Activated B cell treated with CpG ODN at 0.5 μM for 24 hours (primary cell): ENCODE measurements around the gene S100A4. TPM values are rescaled to one million over a fixed set of nuclear protein-coding genes. Genes with fewer than 3 reads are reported as not detected.
"Not testable (repeated sequence)": the region's sequence is repeated elsewhere in the genome, so short reads cannot be mapped to it uniquely, and the experiment has no call there.

Experiments used
- ATAC-seq: fragments of 200-7000 bp; cut with Tn5 transposase; one replicate; pipeline ENCODE4 v1.10.0; 2021; ENCODE audit warnings: low read depth, mild to moderate bottlenecking, moderate library complexity
- CTCF ChIA-PET: fragments of 350-600 bp; sonication (Branson Sonifier 250); formaldehyde crosslinking; loops from one replicate; lab custom pipeline; 2021; ENCODE audit warnings: antibody characterized with exemption; lab: Charles Lee
- POLR2A ChIA-PET: fragments of 350-600 bp; sonication (Branson Sonifier 250); formaldehyde crosslinking; loops from one replicate; lab custom pipeline; 2021; ENCODE audit warnings: antibody characterized with exemption; lab: Charles Lee
- DNase-seq: peaks from one replicate; pipeline ENCODE4 v3.0.0; 2022
- H3K27ac Mint-ChIP-seq: one replicate; pipeline ENCODE4 v1.8.0; 2020; ENCODE audit warnings: mixed read lengths
- H3K27me3 Mint-ChIP-seq: one replicate; pipeline ENCODE4 v1.8.0; 2021; ENCODE audit warnings: mixed read lengths
- H3K36me3 Mint-ChIP-seq: one replicate; pipeline ENCODE4 v1.8.0; 2021; ENCODE audit warnings: low read depth, mixed read lengths
- H3K4me1 Mint-ChIP-seq: one replicate; pipeline ENCODE4 v1.8.0; 2021; ENCODE audit warnings: mixed read lengths
- H3K4me3 Mint-ChIP-seq: one replicate; pipeline ENCODE4 v1.8.0; 2020; ENCODE audit warnings: mild to moderate bottlenecking, mixed read lengths
- H3K9me3 Mint-ChIP-seq: one replicate; pipeline ENCODE4 v1.8.0; 2020; ENCODE audit warnings: mixed read lengths
- intact Hi-C: fragments of 100-400 bp; cut with micrococcal nuclease; formaldehyde crosslinking; loops from one replicate; pipeline ENCODE4 v1.15.1; 2024
- total RNA-seq: library from RNA; stranded (reverse); gene quantifications from 2 replicates; pipeline ENCODE4 v1.2.3, GENCODE V29; 2022
- TF ChIP-seq, protein P1 (sequence below): fragments of 200-600 bp; IDR thresholded peaks from one replicate; pipeline ENCODE4 v1.8.0; 2022; ENCODE audit warnings: antibody characterized with exemption, mild to moderate bottlenecking

S100A4 gene
- total RNA-seq, 1 donor from 2014 or later, result 315 TPM

DNA sequence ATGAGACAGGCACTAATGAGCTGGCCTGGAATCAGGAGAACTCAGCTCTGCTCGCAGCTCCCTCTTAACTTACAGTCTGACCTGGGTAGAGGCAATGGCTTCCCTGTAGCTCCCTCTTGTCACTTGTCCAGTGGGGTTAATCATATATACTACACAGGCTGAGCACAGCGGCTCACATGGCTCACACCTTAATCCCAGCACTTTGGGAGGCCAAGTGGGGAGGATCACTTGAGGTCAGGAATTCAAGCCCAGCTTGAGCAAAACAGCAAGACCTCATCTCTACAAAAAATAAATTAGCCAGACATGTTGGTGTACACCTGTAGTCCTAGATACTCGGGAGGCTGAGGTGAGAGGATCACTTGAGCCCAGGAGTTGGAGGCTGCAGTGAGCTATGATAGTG, 14.0 kb downstream of the S100A4 start:
- DNase-seq (no peak), ATAC-seq (no peak)
- CTCF ChIA-PET, result interaction anchor here (0.9 to 6.4 kb wide), 8 partner anchors 11 to 67 kb away, joined by 3 to 119 read pairs (median 8); partner anchors contain the start of gene S100A2
- no peaks in the 10 kb centered on the region for H3K9me3 Mint-ChIP-seq
- H3K27ac Mint-ChIP-seq, result no peak overlapping the region
- POLR2A ChIA-PET, result interaction anchor here (0.6 to 7.9 kb wide), 5 partner anchors 33 to 455 kb away, joined by 3 to 115 read pairs (median 7); partner anchors contain the start of genes RAB13 and S100A2
- TF ChIP-seq, protein P1, sequence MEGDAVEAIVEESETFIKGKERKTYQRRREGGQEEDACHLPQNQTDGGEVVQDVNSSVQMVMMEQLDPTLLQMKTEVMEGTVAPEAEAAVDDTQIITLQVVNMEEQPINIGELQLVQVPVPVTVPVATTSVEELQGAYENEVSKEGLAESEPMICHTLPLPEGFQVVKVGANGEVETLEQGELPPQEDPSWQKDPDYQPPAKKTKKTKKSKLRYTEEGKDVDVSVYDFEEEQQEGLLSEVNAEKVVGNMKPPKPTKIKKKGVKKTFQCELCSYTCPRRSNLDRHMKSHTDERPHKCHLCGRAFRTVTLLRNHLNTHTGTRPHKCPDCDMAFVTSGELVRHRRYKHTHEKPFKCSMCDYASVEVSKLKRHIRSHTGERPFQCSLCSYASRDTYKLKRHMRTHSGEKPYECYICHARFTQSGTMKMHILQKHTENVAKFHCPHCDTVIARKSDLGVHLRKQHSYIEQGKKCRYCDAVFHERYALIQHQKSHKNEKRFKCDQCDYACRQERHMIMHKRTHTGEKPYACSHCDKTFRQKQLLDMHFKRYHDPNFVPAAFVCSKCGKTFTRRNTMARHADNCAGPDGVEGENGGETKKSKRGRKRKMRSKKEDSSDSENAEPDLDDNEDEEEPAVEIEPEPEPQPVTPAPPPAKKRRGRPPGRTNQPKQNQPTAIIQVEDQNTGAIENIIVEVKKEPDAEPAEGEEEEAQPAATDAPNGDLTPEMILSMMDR, result no peak
- H3K4me1 Mint-ChIP-seq, result peaks cover 42% of the 10 kb centered on the region
- intact Hi-C loops, result loop anchor here (2.0 to 5.0 kb wide), 2 partner anchors 103 to 141 kb away; partner anchors contain the start of genes CHTOP and ILF2
- H3K36me3 Mint-ChIP-seq, result peaks cover 10% of the 10 kb centered on the region
- no peaks in the 10 kb centered on the region for H3K27me3 Mint-ChIP-seq
- H3K4me3 Mint-ChIP-seq, result no peak overlapping the region

DNA sequence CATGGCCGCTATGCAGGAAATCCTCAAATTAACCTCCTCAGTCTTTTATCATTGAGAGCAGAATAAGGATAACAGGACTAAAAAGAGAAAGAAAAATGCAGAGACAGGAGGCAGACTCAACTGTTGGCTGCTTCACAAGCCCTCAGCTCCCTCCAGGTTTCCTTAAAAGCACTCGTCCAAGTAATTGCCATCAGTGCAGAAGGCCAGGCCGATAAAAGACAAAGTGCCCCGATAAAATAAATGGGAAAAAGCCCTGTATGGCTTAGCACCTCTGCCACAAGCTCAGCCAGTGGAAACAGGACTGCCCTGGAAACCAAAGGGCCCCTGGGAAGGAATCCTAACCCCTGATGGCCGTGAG, 17.9 kb downstream of the S100A4 start:
- Mint-ChIP-seq H3K27me3 (no peaks in the 10 kb centered on the region), H3K9me3 (no peaks in the 10 kb centered on the region), H3K36me3 (no peaks in the 10 kb centered on the region), H3K4me1 (peaks cover 7% of the 10 kb centered on the region), H3K27ac (no peak overlapping the region), H3K4me3 (no peak overlapping the region)
- no peak for DNase-seq
- ChIA-PET POLR2A (no interaction called here), CTCF (no interaction called here)
- intact Hi-C loops, result no loop called here
- TF ChIP-seq, protein P1, result no peak
- ATAC-seq, result no peak

DNA sequence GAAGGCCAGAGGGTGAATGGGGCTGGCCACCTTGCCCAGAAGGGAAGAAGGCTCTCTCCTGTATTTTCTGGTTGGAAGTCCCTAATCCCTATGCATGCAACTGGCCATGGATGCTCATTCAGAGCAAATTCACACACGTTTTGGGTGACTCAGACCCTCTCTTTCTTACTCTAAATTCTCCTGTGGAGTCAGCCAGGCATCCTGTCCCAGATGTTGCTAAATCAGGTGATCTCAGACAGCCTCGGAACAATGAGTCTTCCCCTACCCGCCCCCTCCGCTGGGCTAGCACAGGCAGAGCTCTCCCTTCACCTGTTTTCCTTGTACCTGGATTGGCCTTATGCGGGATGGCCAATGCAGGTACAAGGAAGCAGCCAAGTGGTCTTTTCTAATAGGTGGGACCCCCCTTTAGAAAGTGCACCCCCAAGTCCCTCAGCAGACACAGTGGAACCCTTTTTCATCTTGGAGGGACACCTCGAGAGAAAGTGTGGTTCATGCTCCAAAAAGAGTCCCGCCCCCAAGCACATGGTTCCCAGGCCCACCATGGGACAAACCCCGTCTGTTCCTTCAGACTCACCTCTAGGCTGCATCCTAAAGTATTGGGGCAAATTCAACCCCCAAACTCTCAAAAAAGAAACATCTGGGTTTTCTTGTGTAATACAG, 18.5 kb downstream of the S100A4 start:
- no peaks in the 10 kb centered on the region for H3K9me3 Mint-ChIP-seq
- H3K4me3 Mint-ChIP-seq, result no peak overlapping the region
- POLR2A ChIA-PET, result interaction anchor here (1.5 kb wide), 1 partner anchor 9 kb away, joined by 6 read pairs; the partner anchor contains the start of gene S100A6
- no peaks in the 10 kb centered on the region for H3K36me3 Mint-ChIP-seq
- intact Hi-C loops, result no loop called here
- H3K4me1 Mint-ChIP-seq, result peaks cover 1% of the 10 kb centered on the region
- DNase-seq (no peak), ATAC-seq (no peak)
- CTCF ChIA-PET, result no interaction called here
- H3K27ac Mint-ChIP-seq, result no peak overlapping the region
- no peaks in the 10 kb centered on the region for H3K27me3 Mint-ChIP-seq
- TF ChIP-seq, protein P1, result no peak

DNA sequence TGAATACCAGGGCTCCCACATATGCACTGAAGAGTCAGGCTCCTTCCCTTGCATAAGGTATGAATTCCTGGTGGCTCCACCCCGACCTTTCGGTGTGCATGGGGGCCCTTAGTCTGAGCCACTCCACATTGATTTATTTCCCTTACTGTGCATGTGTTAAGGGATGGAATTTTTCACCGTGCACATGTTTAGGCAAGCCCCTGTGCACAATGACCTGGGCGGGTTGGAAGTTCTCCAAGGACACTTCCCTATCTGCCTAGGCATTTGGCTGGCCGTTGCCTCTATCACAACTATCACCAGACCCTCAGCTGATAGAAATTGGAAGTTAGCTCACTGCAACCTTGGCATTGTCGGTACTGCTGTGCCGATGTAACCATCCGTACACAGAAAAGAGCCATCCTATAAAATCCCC, 19.5 kb downstream of the S100A4 start:
- ChIA-PET CTCF (interaction anchor here (0.8 to 0.9 kb wide), 2 partner anchors 16 to 50 kb away, joined by 3 read pairs; no protein-coding TSS in a partner anchor), POLR2A (interaction anchor here (0.9 to 1.5 kb wide), 2 partner anchors 10 to 108 kb away, joined by 3 to 6 read pairs; partner anchors contain the start of genes CHTOP and S100A6)
- Mint-ChIP-seq H3K36me3 (no peaks in the 10 kb centered on the region), H3K9me3 (no peaks in the 10 kb centered on the region), H3K4me3 (no peak overlapping the region), H3K4me1 (no peaks in the 10 kb centered on the region), H3K27ac (no peak overlapping the region), H3K27me3 (no peaks in the 10 kb centered on the region)
- TF ChIP-seq, protein P1, result no peak
- DNase-seq, result no peak
- no peak for ATAC-seq
- intact Hi-C loops, result no loop called here

DNA sequence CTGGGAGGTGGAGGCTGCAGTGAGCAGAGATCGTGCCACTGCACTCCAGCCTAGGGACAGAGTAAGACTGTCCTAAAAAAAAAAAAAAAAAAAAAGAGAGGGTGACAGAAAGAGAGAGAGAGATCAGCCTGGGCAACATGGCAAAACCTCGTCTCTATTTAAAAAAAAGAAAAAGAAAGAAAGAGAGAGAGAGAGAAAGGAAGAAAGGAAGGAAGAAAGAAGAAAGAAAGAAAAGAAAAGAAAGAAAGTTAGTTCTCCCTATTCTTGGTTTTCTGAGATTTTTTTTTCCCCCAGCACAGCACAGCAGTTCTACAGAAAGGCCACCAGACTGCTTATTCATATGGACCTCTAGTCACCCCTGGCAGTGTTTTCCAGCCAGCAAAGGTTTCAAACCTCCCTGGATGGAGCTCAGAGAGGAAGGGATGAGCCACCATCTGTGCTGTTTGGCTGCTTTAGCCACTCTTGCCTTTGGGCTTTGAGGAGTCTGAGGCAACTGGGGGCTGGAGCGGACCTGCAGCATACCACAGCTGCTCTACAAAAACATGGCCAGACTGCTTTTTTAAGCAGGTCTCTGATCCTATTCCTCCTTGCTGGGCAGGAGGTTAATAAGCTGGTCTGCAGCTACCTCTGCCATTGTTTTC, 20.4 kb downstream of the S100A4 start:
- no peak for ATAC-seq
- intact Hi-C loops, result no loop called here
- Mint-ChIP-seq H3K4me3 (no peak overlapping the region), H3K27ac (no peak overlapping the region), H3K4me1 (no peaks in the 10 kb centered on the region), H3K9me3 (no peaks in the 10 kb centered on the region), H3K36me3 (no peaks in the 10 kb centered on the region), H3K27me3 (peaks cover 1% of the 10 kb centered on the region)
- TF ChIP-seq, protein P1, result no peak
- POLR2A ChIA-PET, result interaction anchor here (0.6 to 1.1 kb wide), 5 partner anchors 10 to 690 kb away, joined by 3 read pairs; partner anchors contain the start of genes CHTOP, RAB13 and S100A6
- no peak for DNase-seq
- CTCF ChIA-PET, result interaction anchor here (0.8 to 0.9 kb wide), 2 partner anchors 15 to 51 kb away, joined by 3 read pairs; no protein-coding TSS in a partner anchor

DNA sequence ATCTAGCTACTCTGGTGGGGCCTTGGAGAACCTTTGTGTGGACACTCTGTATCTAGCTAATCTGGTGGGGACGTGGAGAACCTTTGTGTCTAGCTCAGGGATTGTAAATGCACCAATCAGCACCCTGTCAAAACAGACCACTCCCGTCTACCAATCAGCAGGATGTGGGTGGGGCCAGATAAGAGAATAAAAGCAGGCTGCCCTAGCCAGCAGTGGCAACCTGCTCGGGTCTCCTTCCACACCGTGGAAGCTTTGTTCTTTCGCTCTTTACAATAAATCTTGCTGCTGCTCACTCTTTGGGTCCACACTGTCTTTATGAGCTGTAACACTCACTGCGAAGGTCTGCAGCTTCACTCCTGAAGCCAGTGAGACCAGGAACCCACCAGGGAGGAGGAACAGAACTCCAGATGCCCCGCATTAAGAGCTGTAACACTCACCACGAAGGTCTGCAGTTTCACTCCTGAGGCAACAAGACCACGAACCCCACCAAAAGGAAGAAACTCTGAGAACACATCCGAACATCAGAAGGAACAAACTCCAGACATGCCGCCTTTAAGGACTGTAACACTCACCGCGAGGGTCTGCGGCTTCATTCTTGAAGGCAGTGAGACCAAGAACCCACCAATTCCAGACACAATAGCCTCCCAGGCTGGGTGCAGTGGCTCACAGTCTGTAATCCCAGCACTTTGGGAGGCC, 23.1 kb downstream of the S100A4 start:
- H3K27ac Mint-ChIP-seq, CTCF ChIA-PET, H3K36me3 Mint-ChIP-seq, DNase-seq, ATAC-seq, H3K4me3 Mint-ChIP-seq, intact Hi-C loops, POLR2A ChIA-PET, H3K27me3 Mint-ChIP-seq, H3K9me3 Mint-ChIP-seq, H3K4me1 Mint-ChIP-seq: not testable (repeated sequence)

DNA sequence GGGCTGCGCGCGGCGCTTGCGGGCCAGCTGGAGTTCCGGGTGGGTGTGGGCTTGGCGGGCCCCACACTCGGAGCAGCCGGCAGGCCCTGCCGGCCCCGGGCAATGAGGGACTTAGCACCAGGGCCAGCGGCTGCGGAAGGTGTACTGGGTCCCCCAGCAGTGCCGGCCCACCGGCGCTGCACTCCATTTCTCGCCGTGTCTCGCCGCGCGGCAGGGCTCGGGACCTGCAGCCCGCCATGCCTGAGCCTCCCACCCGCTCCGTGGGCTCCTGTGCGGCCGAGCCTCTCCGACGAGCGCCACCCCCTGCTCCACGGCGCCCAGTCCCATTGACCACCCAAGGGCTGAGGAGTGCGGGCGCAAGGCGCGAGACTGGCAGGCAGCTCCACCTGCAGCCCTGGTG, 23.8 kb downstream of the S100A4 start:
- H3K27ac Mint-ChIP-seq, H3K4me3 Mint-ChIP-seq, H3K4me1 Mint-ChIP-seq, intact Hi-C loops, ATAC-seq, DNase-seq, H3K27me3 Mint-ChIP-seq, H3K36me3 Mint-ChIP-seq, H3K9me3 Mint-ChIP-seq: not testable (repeated sequence)
- CTCF ChIA-PET, result interaction anchor here (1.7 to 2.1 kb wide), 2 partner anchors 11 to 27 kb away, joined by 6 to 9 read pairs; no protein-coding TSS in a partner anchor
- POLR2A ChIA-PET, result interaction anchor here (1.3 kb wide), 1 partner anchor 59 kb away, joined by 4 read pairs; no protein-coding TSS in a partner anchor
